Left lung (tissue), 10 donors: ENCODE results near the gene STN1. TPM values are rescaled to one million over a fixed set of nuclear protein-coding genes. Genes with fewer than 3 reads are reported as not detected.

Experiments used
- ATAC-seq: fragments of 200-7000 bp; cut with Tn5 transposase; one replicate; pipeline ENCODE4 v1.9.1; 2020; ENCODE audit warnings: moderate library complexity
- DNase-seq, 4 donors: peaks; one replicate each; pipeline ENCODE4 v3.0.0-alpha.2; 2013 to 2020
- H3K27ac ChIP-seq, 2 donors: fragments of 200-600 bp; sonication (generic) in 1 of 2; one replicate each; pipeline versions ENCODE4 v1.5.0 to v1.8.0; 2020 to 2021
- H3K27me3 ChIP-seq, 2 donors: fragments of 200-600 bp; sonication (generic) in 1 of 2; one replicate each; pipeline versions ENCODE4 v1.5.0 to v1.8.0; 2020 to 2021
- H3K36me3 ChIP-seq, 2 donors: fragments of 200-600 bp; sonication (generic) in 1 of 2; one replicate each; pipeline versions ENCODE4 v1.5.0 to v1.8.0; 2020 to 2021
- H3K4me1 ChIP-seq, 2 donors: fragments of 200-600 bp; one replicate each; pipeline ENCODE4 v1.8.0; 2021
- H3K4me3 ChIP-seq, 2 donors: fragments of 200-600 bp; sonication (generic) in 1 of 2; one replicate each; pipeline versions ENCODE4 v1.5.0 to v1.8.0; 2020 to 2021; ENCODE audit warnings: mild to moderate bottlenecking in 1 of 2
- H3K9me3 ChIP-seq, 2 donors: fragments of 200-600 bp; sonication (generic) in 1 of 2; one replicate each; pipeline versions ENCODE4 v1.5.0 to v1.8.0; 2020 to 2021
- intact Hi-C, 2 donors: fragments of 100-400 bp; cut with DNase I; formaldehyde crosslinking; loops; one replicate each; pipeline versions ENCODE4 v1.11.2 to v1.14.2; 2022
- polyA plus RNA-seq, 6 donors: library from polyadenylated mRNA; unstranded; fragments of 120-200 nt; gene quantifications; one replicate each; pipeline ENCODE4 v1.2.1, GENCODE V29; 2013; ENCODE audit not compliant: insufficient read length in 6 of 6
- total RNA-seq, 2 donors: library from RNA; stranded (reverse); fragmentation: NEBNext Ultra II Directional; extraction: Animal tissue kit (Norgen Biotek cat#: 25700); gene quantifications; one replicate each; pipeline ENCODE4 v1.2.1, GENCODE V29; 2021
- TF ChIP-seq, protein P1 (sequence below), 2 donors: fragments of 200-600 bp; sonication (generic) in 1 of 2; IDR thresholded peaks; one replicate each; pipeline versions ENCODE4 v1.5.0 to v1.8.0; 2021; ENCODE audit warnings: antibody characterized with exemption in 2 of 2
- donor health status: DM: no; HTN: yes; CAD: no.
- donor health status: DM: no; HTN: no; CAD: no.

Gene STN1
- total and polyA plus RNA-seq, 8 donors, result 26.3 to 62.8 (median 29.8) TPM

DNA sequence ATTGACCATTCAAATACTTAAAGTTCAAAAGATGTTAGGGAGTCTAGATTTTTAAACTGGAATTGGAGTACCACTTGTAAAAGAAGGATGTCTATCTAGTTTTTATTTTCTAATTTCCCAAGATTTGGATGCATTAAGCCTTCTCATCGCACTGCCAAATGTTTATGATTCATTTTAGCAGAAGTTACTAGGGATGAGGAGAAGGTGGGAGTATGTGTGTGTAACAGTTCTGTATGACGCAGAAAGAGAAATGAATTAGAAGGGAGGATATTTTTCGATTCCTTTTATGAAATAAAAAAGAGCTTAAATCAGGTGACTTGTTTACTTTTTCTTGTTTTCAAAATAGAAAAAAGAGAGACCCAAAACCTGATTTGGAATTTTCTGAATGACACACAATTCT, 42.1 kb upstream of the STN1 start:
- H3K4me1 ChIP-seq, result no peaks in the 10 kb centered on the region
- TF ChIP-seq, protein P1, sequence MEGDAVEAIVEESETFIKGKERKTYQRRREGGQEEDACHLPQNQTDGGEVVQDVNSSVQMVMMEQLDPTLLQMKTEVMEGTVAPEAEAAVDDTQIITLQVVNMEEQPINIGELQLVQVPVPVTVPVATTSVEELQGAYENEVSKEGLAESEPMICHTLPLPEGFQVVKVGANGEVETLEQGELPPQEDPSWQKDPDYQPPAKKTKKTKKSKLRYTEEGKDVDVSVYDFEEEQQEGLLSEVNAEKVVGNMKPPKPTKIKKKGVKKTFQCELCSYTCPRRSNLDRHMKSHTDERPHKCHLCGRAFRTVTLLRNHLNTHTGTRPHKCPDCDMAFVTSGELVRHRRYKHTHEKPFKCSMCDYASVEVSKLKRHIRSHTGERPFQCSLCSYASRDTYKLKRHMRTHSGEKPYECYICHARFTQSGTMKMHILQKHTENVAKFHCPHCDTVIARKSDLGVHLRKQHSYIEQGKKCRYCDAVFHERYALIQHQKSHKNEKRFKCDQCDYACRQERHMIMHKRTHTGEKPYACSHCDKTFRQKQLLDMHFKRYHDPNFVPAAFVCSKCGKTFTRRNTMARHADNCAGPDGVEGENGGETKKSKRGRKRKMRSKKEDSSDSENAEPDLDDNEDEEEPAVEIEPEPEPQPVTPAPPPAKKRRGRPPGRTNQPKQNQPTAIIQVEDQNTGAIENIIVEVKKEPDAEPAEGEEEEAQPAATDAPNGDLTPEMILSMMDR (IDR thresholded peaks at IDR 0.05), result no peak
- no peak overlapping the region for H3K27ac ChIP-seq
- ATAC-seq (no peak), DNase-seq (no peak)
- intact Hi-C loops, result no loop called here
- no peaks in the 10 kb centered on the region for H3K27me3 ChIP-seq
- no peak overlapping the region for H3K4me3 ChIP-seq
- H3K9me3 ChIP-seq, result no peaks in the 10 kb centered on the region
- no peaks in the 10 kb centered on the region for H3K36me3 ChIP-seq

DNA sequence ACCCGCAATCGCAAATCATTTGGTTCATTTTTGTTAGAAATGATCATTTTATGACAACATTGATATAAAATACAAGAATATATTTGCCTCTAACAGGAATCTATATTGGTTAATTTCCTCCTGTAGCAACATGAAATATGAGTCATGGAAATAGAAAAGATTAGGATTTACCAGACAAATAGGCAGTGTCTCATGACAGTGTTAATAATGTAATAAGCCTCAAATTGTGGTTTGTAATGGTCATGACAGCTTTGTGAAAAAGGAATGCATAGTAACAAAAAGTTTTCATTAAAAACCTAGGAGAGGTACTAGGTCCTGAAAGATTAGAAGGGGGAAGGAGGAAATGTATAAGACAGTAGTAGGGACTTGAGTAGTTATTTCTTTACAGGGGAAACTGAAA, 41.0 kb upstream of the STN1 start:
- intact Hi-C loops, result no loop called here
- no peak for ATAC-seq

DNA sequence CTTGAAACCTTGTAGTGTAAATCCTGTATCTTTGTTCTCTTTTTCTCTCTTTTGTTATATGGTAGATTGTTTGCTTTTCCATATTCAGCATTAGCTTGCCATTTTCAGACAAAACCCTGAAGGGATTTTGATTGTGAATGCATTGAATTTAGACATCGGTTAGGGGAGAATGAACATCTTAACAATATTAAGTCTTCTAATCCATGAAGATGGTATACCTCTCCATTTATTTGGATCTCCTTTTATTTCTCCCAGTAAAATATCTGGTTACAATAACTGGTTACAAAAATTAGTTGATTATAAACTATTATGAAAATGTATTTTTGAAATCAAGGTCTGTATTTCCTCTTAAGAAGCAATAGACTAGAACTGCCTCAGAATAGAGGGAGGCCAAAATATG, 36.6 kb upstream of the STN1 start:
- no peaks in the 10 kb centered on the region for H3K4me1 ChIP-seq
- H3K9me3 ChIP-seq, result peaks cover 0 to 3% of the 10 kb centered on the region in 2 donors
- no peak overlapping the region for H3K4me3 ChIP-seq
- ATAC-seq, result no peak
- DNase-seq, result no peak
- H3K27ac ChIP-seq, result no peak overlapping the region
- no peaks in the 10 kb centered on the region for H3K27me3 ChIP-seq
- H3K36me3 ChIP-seq, result no peaks in the 10 kb centered on the region
- intact Hi-C loops, result no loop called here
- TF ChIP-seq, protein P1 (IDR thresholded peaks at IDR 0.05), result no peak

More for the DNA sequence above, 41.0 kb upstream of the STN1 start:
- H3K27ac ChIP-seq, result no peak overlapping the region
- H3K9me3 ChIP-seq, result peaks cover 0 to 3% of the 10 kb centered on the region in 2 donors
- H3K4me3 ChIP-seq, result no peak overlapping the region
- H3K27me3 ChIP-seq, result no peaks in the 10 kb centered on the region
- no peak for DNase-seq
- TF ChIP-seq, protein P1 (IDR thresholded peaks at IDR 0.05), result no peak
- no peaks in the 10 kb centered on the region for H3K4me1 ChIP-seq
- no peaks in the 10 kb centered on the region for H3K36me3 ChIP-seq

DNA sequence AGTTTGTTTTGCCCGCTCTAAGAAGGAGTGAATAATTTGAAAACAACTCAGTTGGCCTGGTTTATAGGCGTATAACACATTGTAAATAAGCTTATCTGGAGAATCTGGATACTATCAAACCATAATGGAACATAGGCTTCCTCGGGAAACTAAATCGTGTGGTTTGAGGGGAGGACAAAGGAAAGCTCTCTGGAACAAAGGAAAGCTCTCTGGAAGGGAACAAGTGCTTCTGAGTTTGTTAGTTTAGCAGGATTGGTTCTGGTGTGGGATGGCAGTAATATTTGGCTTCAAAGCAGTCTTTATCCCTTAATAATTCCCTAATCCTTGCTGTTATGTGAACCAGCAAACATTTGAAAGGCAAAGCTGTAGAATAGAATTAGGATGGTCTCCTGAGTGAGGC, 34.0 kb upstream of the STN1 start:
- H3K27ac ChIP-seq, result no peak overlapping the region
- DNase-seq (no peak), ATAC-seq (no peak)
- no peaks in the 10 kb centered on the region for H3K4me1 ChIP-seq
- H3K36me3 ChIP-seq, result no peaks in the 10 kb centered on the region
- peaks cover 0 to 3% of the 10 kb centered on the region in 2 donors for H3K9me3 ChIP-seq
- TF ChIP-seq, protein P1 (IDR thresholded peaks at IDR 0.05), result no peak
- no peak overlapping the region for H3K4me3 ChIP-seq
- intact Hi-C loops, result no loop called here
- no peaks in the 10 kb centered on the region for H3K27me3 ChIP-seq

DNA sequence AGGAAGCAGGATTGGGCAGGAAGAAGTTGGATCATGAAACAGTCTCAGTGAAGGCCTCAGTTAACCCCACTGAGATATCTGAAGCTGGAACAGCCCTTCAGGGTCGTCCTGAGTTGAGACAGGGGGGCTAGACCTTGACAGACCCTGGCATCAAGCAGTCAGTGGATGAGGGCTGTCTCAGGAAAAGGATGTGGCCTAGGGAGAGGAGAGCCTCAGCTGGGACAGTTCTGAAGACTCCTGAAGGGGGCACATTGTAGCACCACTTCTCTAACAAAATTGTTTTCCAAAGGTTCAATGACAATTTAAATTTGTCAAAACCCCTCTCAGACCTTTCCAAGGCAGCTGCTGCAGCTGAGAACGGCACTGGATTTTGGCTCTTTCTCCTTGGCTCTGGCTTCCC, 33.2 kb upstream of the STN1 start:
- TF ChIP-seq, protein P1 (IDR thresholded peaks at IDR 0.05), result no peak
- no peaks in the 10 kb centered on the region for H3K4me1 ChIP-seq
- H3K27me3 ChIP-seq, result no peaks in the 10 kb centered on the region
- no peaks in the 10 kb centered on the region for H3K36me3 ChIP-seq
- no peak overlapping the region for H3K27ac ChIP-seq
- no peak for ATAC-seq
- DNase-seq, result no peak
- peaks cover 0 to 3% of the 10 kb centered on the region in 2 donors for H3K9me3 ChIP-seq
- intact Hi-C loops, result no loop called here
- H3K4me3 ChIP-seq, result no peak overlapping the region
